B cell (primary cell): ENCODE measurements around the gene MID2. TPM values are rescaled to one million over a fixed set of nuclear protein-coding genes. Genes with fewer than 3 reads are reported as not detected.

Source experiments
- ATAC-seq: fragments of 200-7000 bp; cut with Tn5 transposase; one replicate; pipeline ENCODE4 v1.10.0; 2021; ENCODE audit warnings: low read depth, mild to moderate bottlenecking, moderate number of reproducible peaks, moderate library complexity
- CTCF ChIA-PET: fragments of 350-600 bp; sonication (Branson Sonifier 250); formaldehyde crosslinking; loops from one replicate; lab custom pipeline; 2021; ENCODE audit warnings: antibody characterized with exemption, inconsistent platforms; lab: Charles Lee
- POLR2A ChIA-PET: fragments of 350-600 bp; sonication (Branson Sonifier 250); formaldehyde crosslinking; loops from one replicate; lab custom pipeline; 2021; ENCODE audit warnings: antibody characterized with exemption; lab: Charles Lee
- DNase-seq: peaks from one replicate; pipeline ENCODE4 v3.0.0; 2013
- H2AFZ ChIP-seq: 2 replicates; pipeline ENCODE4 v1.6.1; 2012; ENCODE audit warnings: mild to moderate bottlenecking, low read depth, low read length; ENCODE audit not compliant: insufficient read depth, poor library complexity, severe bottlenecking
- H3K27ac ChIP-seq, 2 donors: 1 replicate in 1 of 2; 2 replicates in 1 of 2; pipeline ENCODE4 v1.5.1; 2012 to 2013; ENCODE audit warnings: low read length in 2 of 2, mild to moderate bottlenecking in 2 of 2, moderate library complexity in 1 of 2
- H3K27me3 ChIP-seq, 4 experiments: fragments of 200-600 bp in 1 of 4; sonication (generic) in 1 of 4; replicated peaks in 1 of 4; 1 replicate in 2 of 4; 2 replicates in 2 of 4; pipeline versions ENCODE4 v1.6.1 to v1.7.0; 2013 to 2016; ENCODE audit warnings: low read length in 3 of 4, mild to moderate bottlenecking in 2 of 4, mixed read lengths in 1 of 4, moderate library complexity in 1 of 4; ENCODE audit not compliant: insufficient read depth in 4 of 4, control insufficient read depth in 3 of 4; ENCODE audit errors: control extremely low read depth in 1 of 4
- H3K36me3 ChIP-seq, 2 experiments: replicated peaks in 1 of 2; 1 replicate in 1 of 2; 2 replicates in 1 of 2; pipeline versions ENCODE4 v1.6.1 to v1.7.1; 2013; ENCODE audit warnings: low read length in 1 of 2; ENCODE audit not compliant: insufficient read depth in 2 of 2, control insufficient read depth in 1 of 2; ENCODE audit errors: control extremely low read depth in 1 of 2, extremely low read depth in 1 of 2
- H3K4me1 ChIP-seq, 2 donors: fragments of 200-600 bp in 1 of 2; sonication (generic) in 1 of 2; 1 replicate in 1 of 2; 2 replicates in 1 of 2; pipeline versions ENCODE4 v1.5.1 to v1.6.1; 2013 to 2017; ENCODE audit warnings: low read length in 2 of 2; ENCODE audit not compliant: control insufficient read depth in 2 of 2, insufficient read depth in 2 of 2
- H3K4me2 ChIP-seq: replicated peaks from 2 replicates; pipeline ENCODE3; 2012; ENCODE audit warnings: mild to moderate bottlenecking, low read depth, low read length; ENCODE audit not compliant: poor library complexity, severe bottlenecking
- H3K4me3 ChIP-seq, 5 experiments: fragments of 200-600 bp in 1 of 5; sonication (generic) in 1 of 5; 1 replicate in 3 of 5; 2 replicates in 2 of 5; pipeline versions ENCODE4 v1.5.1 to v1.7.0; 2011 to 2016; ENCODE audit warnings: low read length in 4 of 5, mild to moderate bottlenecking in 4 of 5, low read depth in 2 of 5, control low read depth in 1 of 5, moderate library complexity in 1 of 5; ENCODE audit not compliant: insufficient read depth in 1 of 5; ENCODE audit errors: control extremely low read depth in 1 of 5, extremely low read depth in 1 of 5
- H3K79me2 ChIP-seq: fragments of 200-600 bp; sonication (generic); one replicate; pipeline ENCODE4 v1.6.0; 2016; ENCODE audit warnings: low read length; ENCODE audit not compliant: control insufficient read depth, insufficient read depth
- H3K9ac ChIP-seq: fragments of 200-600 bp; sonication (generic); 2 replicates; pipeline ENCODE4 v1.6.1; 2017; ENCODE audit warnings: mild to moderate bottlenecking, low read length, moderate library complexity
- H3K9me3 ChIP-seq, 3 donors: one replicate each; pipeline versions ENCODE4 v1.6.1 to v1.7.1; 2013; ENCODE audit warnings: low read length in 2 of 3; ENCODE audit not compliant: control insufficient read depth in 2 of 3, insufficient read depth in 1 of 3; ENCODE audit errors: control extremely low read depth in 1 of 3
- H4K20me1 ChIP-seq: 2 replicates; pipeline ENCODE4 v1.6.0; 2012; ENCODE audit warnings: mild to moderate bottlenecking, low read length; ENCODE audit not compliant: insufficient read depth, control insufficient read depth, poor library complexity, severe bottlenecking
- H3K27ac Mint-ChIP-seq: one replicate; pipeline ENCODE4 v1.8.0; 2021; ENCODE audit warnings: mixed read lengths
- H3K27me3 Mint-ChIP-seq: one replicate; pipeline ENCODE4 v1.8.0; 2021; ENCODE audit warnings: mixed read lengths
- H3K4me1 Mint-ChIP-seq: one replicate; pipeline ENCODE4 v1.8.0; 2021; ENCODE audit warnings: mixed read lengths
- H3K4me3 Mint-ChIP-seq: one replicate; pipeline ENCODE4 v1.8.0; 2021; ENCODE audit warnings: mixed read lengths
- H3K9me3 Mint-ChIP-seq: one replicate; pipeline ENCODE4 v1.8.0; 2022; ENCODE audit warnings: mixed read lengths; ENCODE audit not compliant: insufficient read depth
- CTCF ChIP-seq: fragments of 200-600 bp; IDR thresholded peaks from one replicate; pipeline ENCODE4 v1.8.0; 2022; ENCODE audit warnings: antibody characterized with exemption, mild to moderate bottlenecking
- EZH2 ChIP-seq: IDR thresholded peaks from 2 replicates; pipeline ENCODE4 v1.6.1; 2012; ENCODE audit warnings: borderline replicate concordance, low read depth, mild to moderate bottlenecking, moderate library complexity, low read length; ENCODE audit not compliant: insufficient read depth, poor library complexity, severe bottlenecking
- WGBS: methylation state at CpG from one replicate; pipeline ENCODE4 v1.1.5; 2013; ENCODE audit warnings: missing lambda C conversion rate; ENCODE audit not compliant: insufficient coverage; 5-methylcytosine and 5-hydroxymethylcytosine counted together
- intact Hi-C: fragments of 100-400 bp; cut with micrococcal nuclease; formaldehyde crosslinking; loops from one replicate; pipeline ENCODE4 v1.10.0; 2022
- polyA plus RNA-seq: library from polyadenylated mRNA; depleted of rRNA; stranded (reverse); fragments of >200 nt; gene quantifications from 2 replicates; pipeline ENCODE4 v1.2.3, GENCODE V29; 2012
- total RNA-seq, 2 donors: library from RNA; stranded (reverse); fragments of 120-200 nt in 1 of 2; gene quantifications; 1 replicate in 1 of 2; 2 replicates in 1 of 2; pipeline versions ENCODE4 v1.2.3 to v1.2.4, GENCODE V29; 2013 to 2022

The MID2 gene
- total and polyA plus RNA-seq, 2 donors (not counting 1 experiment from before 2014, with no cell fraction given) = 1.7 to 5.8 TPM

- intact Hi-C loops = no loop called here
- Histone ChIP-seq H3K36me3 (no peaks in the 10 kb centered on the region), H3K9me3 (no peaks in the 10 kb centered on the region), H3K27me3 (no peaks in the 10 kb centered on the region), H3K4me1 (no peaks in the 10 kb centered on the region), H3K27ac (no peak overlapping the region), H3K79me2 (no peaks in the 10 kb centered on the region), H2AFZ (no peak overlapping the region), H4K20me1 (no peaks in the 10 kb centered on the region), H3K4me2 (no peak overlapping the region), H3K9ac (no peak overlapping the region), H3K4me3 (no peak overlapping the region)
- Mint-ChIP-seq H3K4me1 (no peaks in the 10 kb centered on the region), H3K27me3 (peaks cover 3% of the 10 kb centered on the region), H3K4me3 (no peak overlapping the region), H3K9me3 (no peaks in the 10 kb centered on the region), H3K27ac (no peak overlapping the region)
- WGBS = no CpG with 5 or more reads among the region's 2 CpGs
- ATAC-seq (no peak), DNase-seq (no peak)
- ChIA-PET CTCF (no interaction called here), POLR2A (no interaction called here)
- TF ChIP-seq CTCF = no peak
- TF ChIP-seq EZH2 = no peak
These were observed 11.3 kb downstream of the MID2 start for GRCh38 chrX:107836958-107837357.

GRCh38 chrX:107840971-107841370 lies 15.3 kb downstream of the MID2 start:
- POLR2A ChIA-PET = no interaction called here
- no peak for DNase-seq
- 96% methylated on average over 6 of the region's 15 CpGs for WGBS

More at GRCh38 chrX:107840971-107841370, 15.3 kb downstream of the MID2 start:
- no peak overlapping the region for H3K4me2 ChIP-seq
- TF ChIP-seq EZH2 (no peak), CTCF (no peak)
- Mint-ChIP-seq H3K4me1 (no peaks in the 10 kb centered on the region), H3K4me3 (no peak overlapping the region), H3K27me3 (no peaks in the 10 kb centered on the region), H3K9me3 (no peaks in the 10 kb centered on the region), H3K27ac (no peak overlapping the region)
- H3K9ac ChIP-seq = no peak overlapping the region
- CTCF ChIA-PET = no interaction called here
- H3K27ac ChIP-seq = no peak overlapping the region
- intact Hi-C loops = no loop called here
- H3K9me3 ChIP-seq = no peaks in the 10 kb centered on the region
- H3K36me3 ChIP-seq = no peaks in the 10 kb centered on the region
- H3K79me2 ChIP-seq = no peaks in the 10 kb centered on the region
- H3K4me1 ChIP-seq = no peaks in the 10 kb centered on the region
- H2AFZ ChIP-seq = no peak overlapping the region
- no peaks in the 10 kb centered on the region for H4K20me1 ChIP-seq
- ATAC-seq = no peak
- no peak overlapping the region for H3K4me3 ChIP-seq
- H3K27me3 ChIP-seq = peaks cover 0 to 3% (median 0%) of the 10 kb centered on the region in 4 experiments
